SHP77 treated with DMSO at 0.1 percent for 48 hours (cell line): ENCODE measurements around the gene ANTKMT.

ENCODE experiments used
- DNase-seq: peaks from one replicate; lab custom pipeline; 2025; lab: John Stamatoyannopoulos, UW

The ANTKMT gene

DNA sequence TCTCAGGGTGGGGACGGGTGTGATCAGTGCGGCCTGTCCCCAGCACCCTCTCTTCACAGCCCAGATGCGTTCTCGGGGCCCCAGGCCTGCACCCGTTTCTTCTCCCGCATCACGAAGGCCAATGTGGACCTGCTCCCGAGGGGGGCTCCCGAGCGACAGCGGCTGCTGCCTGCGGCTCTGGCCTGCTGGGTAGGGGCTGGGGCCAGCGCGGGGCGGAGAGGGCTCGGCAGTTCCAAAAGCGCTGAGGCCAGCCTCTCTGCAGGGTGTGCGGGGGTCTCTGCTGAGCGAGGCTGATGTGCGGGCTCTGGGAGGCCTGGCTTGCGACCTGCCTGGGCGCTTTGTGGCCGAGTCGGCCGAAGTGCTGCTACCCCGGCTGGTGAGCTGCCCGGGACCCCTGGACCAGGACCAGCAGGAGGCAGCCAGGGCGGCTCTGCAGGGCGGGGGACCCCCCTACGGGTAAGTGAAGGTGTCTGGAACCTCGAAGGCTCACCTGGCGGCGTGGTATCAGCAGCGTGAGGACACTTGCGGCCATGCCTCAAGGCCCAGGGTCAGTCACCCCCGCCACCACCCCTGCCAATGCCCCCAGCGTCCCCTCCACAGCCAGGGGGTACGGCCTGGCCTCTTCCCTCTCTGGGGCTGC, 44.0 kb downstream of the ANTKMT start:
- DNase-seq: no peak

DNA sequence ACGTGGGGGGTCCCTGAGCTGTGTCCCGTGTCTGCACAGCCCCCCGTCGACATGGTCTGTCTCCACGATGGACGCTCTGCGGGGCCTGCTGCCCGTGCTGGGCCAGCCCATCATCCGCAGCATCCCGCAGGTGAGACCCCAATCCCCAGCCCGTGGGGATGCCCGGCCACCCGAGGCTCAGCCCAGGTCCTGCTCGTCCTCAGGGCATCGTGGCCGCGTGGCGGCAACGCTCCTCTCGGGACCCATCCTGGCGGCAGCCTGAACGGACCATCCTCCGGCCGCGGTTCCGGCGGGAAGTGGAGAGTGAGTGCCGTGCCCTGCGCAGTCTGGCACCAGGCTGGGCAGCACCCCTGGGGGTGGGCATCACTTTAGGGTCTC, 44.5 kb downstream of the ANTKMT start:
- DNase-seq: no peak

DNA sequence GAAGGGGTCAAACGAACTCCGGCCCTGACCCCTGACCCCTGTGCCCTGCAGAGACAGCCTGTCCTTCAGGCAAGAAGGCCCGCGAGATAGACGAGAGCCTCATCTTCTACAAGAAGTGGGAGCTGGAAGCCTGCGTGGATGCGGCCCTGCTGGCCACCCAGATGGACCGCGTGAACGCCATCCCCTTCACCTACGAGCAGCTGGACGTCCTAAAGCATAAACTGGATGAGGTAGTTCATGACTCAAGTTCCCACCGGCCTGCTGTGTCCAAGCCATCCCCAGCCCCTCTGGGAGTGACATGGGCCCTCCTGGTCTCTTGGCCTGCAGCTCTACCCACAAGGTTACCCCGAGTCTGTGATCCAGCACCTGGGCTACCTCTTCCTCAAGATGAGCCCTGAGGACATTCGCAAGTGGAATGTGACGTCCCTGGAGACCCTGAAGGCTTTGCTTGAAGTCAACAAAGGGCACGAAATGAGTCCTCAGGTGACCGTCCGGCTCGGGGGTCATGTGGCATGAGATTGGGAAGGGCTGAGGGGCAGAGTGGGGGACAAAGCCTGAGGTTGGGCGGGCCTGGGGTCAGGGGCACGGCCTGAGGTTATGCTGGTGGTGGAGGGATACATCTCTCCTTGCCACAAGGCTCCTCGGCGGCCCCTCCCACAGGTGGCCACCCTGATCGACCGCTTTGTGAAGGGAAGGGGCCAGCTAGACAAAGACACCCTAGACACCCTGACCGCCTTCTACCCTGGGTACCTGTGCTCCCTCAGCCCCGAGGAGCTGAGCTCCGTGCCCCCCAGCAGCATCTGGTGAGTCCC, 45.3 kb downstream of the ANTKMT start:
- DNase-seq: no peak

DNA sequence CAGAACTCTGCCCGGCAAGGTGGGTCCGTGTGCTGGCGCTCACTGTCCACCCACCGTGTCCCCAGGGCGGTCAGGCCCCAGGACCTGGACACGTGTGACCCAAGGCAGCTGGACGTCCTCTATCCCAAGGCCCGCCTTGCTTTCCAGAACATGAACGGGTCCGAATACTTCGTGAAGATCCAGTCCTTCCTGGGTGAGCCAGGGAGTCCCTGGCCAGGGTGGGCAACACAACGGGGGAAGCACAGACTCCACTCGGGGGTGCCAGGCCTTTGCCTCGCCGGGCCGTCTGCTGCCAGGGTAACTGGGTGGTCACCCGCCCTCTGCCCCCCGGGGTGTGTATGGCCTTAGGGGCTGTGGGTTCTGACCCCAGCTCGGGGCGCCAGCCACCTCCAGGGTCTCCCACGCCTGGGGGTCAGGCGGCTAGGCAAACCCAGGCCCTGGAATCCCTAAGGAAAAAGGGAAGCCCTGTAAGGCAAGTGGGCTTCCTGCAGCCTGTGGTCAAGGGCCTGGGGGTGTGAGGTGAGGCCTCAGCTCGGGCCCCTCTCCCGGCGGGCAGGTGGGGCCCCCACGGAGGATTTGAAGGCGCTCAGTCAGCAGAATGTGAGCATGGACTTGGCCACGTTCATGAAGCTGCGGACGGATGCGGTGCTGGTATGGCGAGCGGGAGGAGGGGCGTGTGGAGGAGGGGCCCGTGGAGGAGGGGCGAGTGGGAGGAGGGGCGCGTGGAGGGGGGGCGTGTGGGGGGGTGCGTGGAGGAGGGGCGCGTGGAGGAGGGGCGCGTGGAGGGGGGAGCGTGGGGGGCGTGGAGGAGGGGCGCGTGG, 46.1 kb downstream of the ANTKMT start:
- no peak for DNase-seq

DNA sequence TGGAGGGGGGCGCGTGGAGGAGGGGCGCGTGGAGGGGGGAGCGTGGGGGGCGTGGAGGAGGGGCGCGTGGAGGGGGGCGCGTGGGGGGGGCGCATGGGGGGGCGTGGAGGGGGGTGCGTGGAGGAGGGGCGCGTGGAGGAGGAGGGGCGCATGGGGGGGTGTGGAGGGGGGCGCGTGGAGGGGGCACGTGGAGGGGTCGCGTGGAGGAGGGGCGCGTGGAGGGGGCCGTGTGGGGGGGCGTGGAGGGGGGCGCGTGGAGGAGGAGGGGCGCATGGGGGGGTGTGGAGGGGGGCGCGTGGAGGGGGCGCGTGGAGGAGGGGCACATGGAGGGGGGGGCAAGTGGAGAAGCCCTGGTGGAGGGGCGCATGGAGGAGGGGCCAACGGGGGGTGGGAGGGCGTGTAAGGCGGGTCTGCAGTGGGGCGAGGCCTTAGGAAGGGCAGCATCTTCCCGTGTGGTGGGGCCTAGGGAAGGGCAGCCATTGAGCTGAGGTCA, 46.8 kb downstream of the ANTKMT start:
- no peak for DNase-seq

DNA sequence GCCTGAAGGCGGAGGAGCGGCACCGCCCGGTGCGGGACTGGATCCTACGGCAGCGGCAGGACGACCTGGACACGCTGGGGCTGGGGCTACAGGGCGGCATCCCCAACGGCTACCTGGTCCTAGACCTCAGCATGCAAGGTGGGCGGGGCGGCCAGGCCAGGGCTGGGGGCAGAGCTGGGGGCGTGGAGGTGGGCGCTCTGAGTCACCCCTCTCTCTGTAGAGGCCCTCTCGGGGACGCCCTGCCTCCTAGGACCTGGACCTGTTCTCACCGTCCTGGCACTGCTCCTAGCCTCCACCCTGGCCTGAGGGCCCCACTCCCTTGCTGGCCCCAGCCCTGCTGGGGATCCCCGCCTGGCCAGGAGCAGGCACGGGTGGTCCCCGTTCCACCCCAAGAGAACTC, 47.5 kb downstream of the ANTKMT start:
- no peak for DNase-seq

DNA sequence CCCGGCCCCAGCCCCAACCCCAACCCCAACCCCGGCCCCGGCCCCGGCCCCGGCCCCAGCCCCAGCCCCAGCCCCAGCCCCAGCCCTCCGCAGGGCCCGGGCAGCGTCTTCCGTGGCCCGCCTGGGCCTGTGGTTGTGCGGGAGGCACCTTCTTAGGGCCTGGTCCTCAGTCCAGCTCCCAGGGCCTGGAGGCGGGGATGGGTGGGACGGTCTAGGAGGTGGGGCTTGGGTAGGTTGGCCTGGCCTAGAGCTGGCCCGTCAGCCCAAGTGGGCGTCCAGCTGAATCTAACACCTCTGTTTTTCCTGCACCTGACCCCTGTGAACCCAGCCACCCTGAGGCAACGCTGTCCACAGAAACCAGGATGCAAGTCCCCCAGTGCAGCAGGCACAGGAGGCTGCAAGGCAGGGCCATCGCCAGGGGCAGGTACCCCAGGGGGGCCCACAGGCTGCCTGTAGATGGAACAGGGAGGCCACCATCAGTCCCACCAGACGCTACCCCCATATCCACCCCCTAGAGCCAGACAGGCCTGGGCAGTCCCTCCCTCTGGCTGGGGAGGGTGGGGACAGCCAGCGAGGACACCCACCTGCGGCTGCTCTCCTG, 48.3 kb downstream of the ANTKMT start:
- DNase-seq: no peak

DNA sequence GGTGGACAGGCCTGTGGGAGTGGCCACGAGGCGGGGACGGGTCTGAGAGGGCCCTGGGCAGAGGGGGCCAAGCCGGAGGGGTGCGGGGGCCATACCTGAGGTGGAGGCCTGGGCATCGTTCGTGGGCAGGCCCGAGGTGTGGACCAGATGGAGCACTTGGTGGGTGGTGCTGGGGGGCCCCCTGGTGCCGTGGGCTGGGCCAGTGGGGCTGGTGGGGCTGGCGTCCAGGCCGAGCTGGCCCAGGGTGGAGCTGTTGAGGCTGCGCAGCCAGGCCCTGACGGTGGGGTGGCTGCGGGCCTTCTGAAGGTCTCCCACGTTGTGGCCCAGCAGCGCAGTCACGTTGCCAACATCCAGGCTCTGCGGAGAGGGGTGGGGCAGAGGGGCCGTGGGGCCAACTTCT, 49.0 kb downstream of the ANTKMT start:
- no peak for DNase-seq

DNA sequence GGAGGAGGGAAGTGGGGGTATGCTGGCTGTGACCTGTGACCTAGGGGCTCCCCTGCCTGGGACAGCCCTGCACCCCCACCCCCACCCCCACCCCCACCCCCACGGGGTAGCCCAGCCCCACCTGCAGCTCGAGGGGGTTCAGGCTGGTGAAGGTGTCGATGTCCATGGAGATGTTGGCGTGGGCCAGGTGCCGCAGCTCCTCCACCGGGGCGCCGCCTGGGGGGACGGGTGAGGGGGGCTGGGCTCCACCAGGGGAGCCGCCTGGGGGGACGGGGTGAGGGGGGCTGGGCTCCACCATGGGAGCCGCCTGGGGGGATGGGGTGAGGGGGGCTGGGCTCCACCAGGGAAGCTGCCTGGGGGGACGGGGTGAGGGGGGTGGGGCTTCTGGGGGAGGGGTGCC, 49.5 kb downstream of the ANTKMT start:
- no peak for DNase-seq
